Measurements from ENCODE around the gene ABCG1.

GRCh38 chr21:42252325-42252654 is 33.4 kb downstream of the ABCG1 start:
- no peak for TF ChIP-seq CTCF (IDR thresholded peaks at IDR 0.05; ENCODE audit: extremely low read depth in 1 of 2, insufficient read depth in 1 of 2, low read depth in 1 of 2, low read length in 2 of 2)
- no peak for TF ChIP-seq FOS (IDR thresholded peaks at IDR 0.05; ENCODE audit: borderline replicate concordance, insufficient read depth, low read length)
- TF ChIP-seq POLR2A (IDR thresholded peaks at IDR 0.05; ENCODE audit: low read depth, low read length): no peak
- no peak for TF ChIP-seq MAX (IDR thresholded peaks at IDR 0.05; ENCODE audit: insufficient read depth, insufficient read length)

Data from endothelial cell of umbilical vein (primary cell).